Uterus (tissue), 2 donors: ENCODE measurements around the gene PCNX2.
"Not testable (repeated sequence)": the region's sequence is repeated elsewhere in the genome, so short reads cannot be mapped to it uniquely, and the experiment has no call there.

Source experiments
- CTCF ChIP-seq, 4 experiments: fragments of 200-600 bp in 2 of 4; fragments of 450-650 bp in 2 of 4; sonication (generic) in 2 of 4; IDR thresholded peaks; one replicate each; pipeline ENCODE4 v1.5.1; 2016 to 2019; ENCODE audit warnings: antibody characterized with exemption in 4 of 4, mild to moderate bottlenecking in 2 of 4, moderate library complexity in 1 of 4
- POLR2A ChIP-seq, 2 donors: fragments of 450-650 bp; IDR thresholded peaks; one replicate each; pipeline ENCODE4 v1.6.1; 2016; ENCODE audit warnings: antibody characterized with exemption in 2 of 2, mild to moderate bottlenecking in 1 of 2, moderate library complexity in 1 of 2

DNA sequence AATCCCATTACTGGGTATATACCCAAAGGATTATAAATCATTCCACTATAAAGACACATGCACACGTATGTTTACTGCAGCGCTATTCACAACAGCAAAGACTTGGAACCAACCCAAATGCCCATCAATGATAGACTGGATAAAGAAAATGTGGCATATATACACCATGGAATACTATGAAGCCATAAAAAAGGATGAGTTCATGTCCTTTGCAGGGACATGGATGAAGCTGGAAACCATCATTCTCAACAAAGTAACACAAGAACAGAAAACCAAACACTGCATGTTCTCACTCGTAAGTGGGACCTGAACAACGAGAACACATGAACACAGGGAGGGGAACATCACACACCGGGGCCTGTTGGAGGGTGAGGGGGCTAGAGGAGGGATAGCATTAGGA is 291.9 kb downstream of the PCNX2 start:
- TF ChIP-seq CTCF, POLR2A (IDR thresholded peaks at IDR 0.05): not testable (repeated sequence)
